HG03097 (cell line): ENCODE results near the gene ITIH2.
A peak's percentile ranks its signal among the peaks of the same experiment; 100 is the strongest.
"Not testable (repeated sequence)": the region's sequence is repeated elsewhere in the genome, so short reads cannot be mapped to it uniquely, and the experiment has no call there.

Experiments used
- ATAC-seq: cut with Tn5 transposase; IDR thresholded peaks from one replicate; pipeline ENCODE4 v1.9.1; 2021; ENCODE audit not compliant: unreplicated experiment, low FRiP score

The ITIH2 gene

GRCh38 chr10:7738536-7739407, 35.7 kb downstream of the ITIH2 start:
- no peak for ATAC-seq

GRCh38 chr10:7744307-7744706, 41.2 kb downstream of the ITIH2 start:
- ATAC-seq: no peak

DNA sequence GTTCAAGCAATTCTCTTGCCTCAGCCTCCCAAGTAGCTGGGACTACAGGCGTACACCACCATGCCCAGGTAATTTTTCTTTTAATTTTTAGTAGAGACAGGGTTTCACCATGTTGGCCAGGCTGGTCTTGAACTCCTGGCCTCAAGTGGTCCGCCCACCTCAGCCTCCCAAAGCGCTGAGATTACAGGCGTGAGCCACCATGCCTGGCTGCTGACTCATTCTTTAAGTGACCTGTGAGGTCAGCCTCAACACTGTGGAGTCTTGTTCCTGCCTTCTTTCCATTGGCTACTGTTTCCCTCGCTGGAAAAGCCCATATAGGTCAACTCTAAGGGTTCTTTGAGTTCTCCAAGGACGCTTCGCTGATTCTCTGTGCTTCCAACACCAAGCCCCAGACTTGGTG, 45.5 kb downstream of the ITIH2 start:
- ATAC-seq: not testable (repeated sequence)

- no peak for ATAC-seq
Observed at GRCh38 chr10:7750222-7750621, 47.1 kb downstream of the ITIH2 start.

DNA sequence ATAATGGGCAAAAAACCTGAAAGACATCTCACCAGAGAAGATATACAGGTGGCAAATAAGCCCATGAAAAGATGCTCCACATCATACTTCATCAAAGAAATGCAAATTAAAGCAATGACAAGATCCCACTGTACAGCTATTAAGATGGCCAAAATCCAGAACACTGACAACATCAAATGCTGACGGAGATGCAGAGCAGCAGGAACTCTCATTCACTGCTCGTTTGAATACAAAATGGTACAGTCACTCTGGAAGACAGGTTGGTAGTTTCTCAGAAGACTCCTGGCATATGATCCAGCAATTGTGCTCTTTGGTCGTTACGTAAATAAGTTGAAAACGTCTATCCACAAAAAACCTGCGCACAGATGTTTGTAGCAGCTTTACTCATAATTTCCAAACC, 49.1 kb downstream of the ITIH2 start:
- no peak for ATAC-seq

- no peak for ATAC-seq
Observed at GRCh38 chr10:7755103-7755502, 52.0 kb downstream of the ITIH2 start.

DNA sequence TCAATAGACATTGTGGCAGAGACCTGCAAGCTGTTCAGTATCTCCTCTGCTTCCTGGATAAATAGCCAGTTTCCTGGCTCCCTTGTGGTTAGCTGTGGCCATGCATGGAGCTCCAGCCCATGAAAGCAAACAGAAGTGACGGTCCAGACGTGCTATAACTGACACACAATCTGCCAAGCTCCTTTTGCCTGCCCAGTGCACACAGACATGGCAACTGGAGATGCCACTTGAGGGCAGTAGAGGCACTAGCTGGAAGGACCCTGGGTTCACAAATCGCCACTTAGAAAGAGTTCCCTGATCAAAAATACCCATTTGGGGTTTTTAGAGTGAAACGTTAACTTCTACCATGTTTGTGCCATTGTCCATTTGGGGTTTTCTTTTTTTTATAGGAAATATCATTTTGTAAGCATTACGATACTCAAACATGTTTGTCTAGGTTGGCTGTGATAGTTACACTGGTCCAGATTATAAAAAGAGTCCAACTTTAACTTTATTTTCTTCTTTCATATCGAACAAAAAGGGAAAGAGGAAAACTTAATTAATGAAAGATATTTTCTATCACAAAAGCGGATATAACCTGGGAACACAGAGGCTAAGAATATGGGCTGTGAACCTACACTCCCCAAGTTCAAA, 53.4 kb downstream of the ITIH2 start:
- ATAC-seq: no peak

- ATAC-seq: no peak
Observed at GRCh38 chr10:7763929-7764328, 60.8 kb downstream of the ITIH2 start.

- ATAC-seq: no peak
Observed at GRCh38 chr10:7766241-7766640, 63.1 kb downstream of the ITIH2 start.

DNA sequence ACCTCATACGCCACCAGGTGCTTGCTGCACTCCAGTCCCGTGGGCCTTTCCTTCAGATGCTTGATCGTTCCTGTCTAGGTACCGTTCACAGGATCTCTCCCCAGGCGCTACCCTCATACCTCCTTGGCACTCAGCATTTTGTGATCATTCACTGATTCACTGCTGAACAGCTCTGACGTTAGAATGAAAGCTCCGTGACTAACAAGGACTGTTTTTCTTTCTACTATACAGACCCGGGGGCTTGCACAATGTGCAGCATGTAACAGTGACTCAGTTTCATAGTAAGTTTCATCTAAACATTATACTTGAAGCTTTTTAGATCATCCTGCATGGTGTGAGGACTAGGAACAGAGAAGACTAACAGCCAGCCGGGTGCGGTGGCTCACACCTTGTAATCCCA, 64.1 kb downstream of the ITIH2 start:
- ATAC-seq: no peak

DNA sequence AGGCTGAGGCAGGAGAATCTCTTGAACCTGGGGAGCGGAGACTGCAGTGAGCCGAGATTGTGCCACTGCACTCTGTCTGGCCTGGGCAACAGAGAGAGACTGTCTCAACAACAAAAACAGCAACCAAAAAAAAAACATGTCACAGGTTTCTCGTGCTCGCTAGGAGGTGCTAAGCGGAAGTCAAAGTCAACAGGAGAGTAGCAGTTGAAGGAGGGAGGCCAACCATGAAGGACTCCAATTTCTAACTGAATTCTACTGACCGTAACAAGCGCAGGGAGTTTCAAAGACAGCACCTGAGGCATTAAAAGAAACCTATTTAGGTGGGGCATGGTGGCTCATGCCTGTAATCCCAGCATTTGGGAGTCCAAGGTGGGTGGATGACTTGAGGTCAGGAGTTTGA, 65.3 kb downstream of the ITIH2 start:
- no peak for ATAC-seq

- no peak for ATAC-seq
Observed at GRCh38 chr10:7773845-7774801, 71.0 kb downstream of the ITIH2 start.

- ATAC-seq: no peak
Observed at GRCh38 chr10:7776777-7777176, 73.7 kb downstream of the ITIH2 start.

DNA sequence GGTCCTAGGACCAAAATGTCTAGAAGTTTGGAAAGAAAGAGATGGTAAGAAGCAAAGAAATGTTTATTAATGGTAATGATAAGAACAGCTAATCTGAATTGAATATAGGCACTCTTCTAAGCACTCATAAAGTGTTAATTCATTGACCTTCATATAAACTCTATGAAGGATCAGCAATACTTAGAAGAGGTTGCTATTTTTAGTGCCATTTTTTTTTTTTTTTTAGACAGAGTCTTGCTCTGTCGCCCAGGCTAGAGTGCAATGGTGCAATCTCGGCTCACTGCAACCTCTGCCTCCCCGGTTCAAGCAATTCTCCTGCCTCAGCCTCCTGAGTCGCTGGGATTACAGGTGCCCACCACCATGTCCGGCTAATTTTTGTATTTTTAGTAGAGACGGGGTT, 79.1 kb downstream of the ITIH2 start:
- ATAC-seq: not testable (repeated sequence)

DNA sequence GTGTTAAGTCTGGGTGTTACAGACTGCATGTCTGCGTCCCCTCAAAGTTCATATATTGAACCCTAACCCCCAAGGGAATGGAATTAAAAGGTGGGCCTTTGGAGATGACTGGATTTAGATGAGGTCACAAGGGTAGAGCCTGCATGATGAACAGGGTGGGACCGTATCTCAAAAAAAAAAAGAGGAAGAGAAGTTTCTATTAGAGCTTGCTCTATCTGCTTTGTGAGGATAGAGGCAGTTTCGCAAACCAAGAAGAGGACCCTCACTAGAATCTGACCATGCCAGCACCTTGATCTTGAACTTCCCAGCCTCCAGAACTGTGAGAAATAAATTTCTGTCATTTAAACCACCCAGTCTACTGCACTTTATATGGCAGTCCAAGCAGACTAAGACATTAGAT, 83.3 kb downstream of the ITIH2 start:
- no peak for ATAC-seq

- ATAC-seq: no peak
Observed at GRCh38 chr10:7787150-7787856, 84.2 kb downstream of the ITIH2 start.

- ATAC-seq: peak; percentile 95
Observed at GRCh38 chr10:7787857-7788638, 84.9 kb downstream of the ITIH2 start, which contains the start of the genes ATP5F1C and KIN. Gene ATP5F1C, plus strand, starts transcription at chr10:7788177. Its CDS starts 31 bp downstream, at chr10:7788208. Gene KIN, minus strand, starts transcription at chr10:7787993. Its CDS starts 60 bp downstream, at chr10:7787933.

- ATAC-seq: no peak
Observed at GRCh38 chr10:7788639-7789286, 85.6 kb downstream of the ITIH2 start.

DNA sequence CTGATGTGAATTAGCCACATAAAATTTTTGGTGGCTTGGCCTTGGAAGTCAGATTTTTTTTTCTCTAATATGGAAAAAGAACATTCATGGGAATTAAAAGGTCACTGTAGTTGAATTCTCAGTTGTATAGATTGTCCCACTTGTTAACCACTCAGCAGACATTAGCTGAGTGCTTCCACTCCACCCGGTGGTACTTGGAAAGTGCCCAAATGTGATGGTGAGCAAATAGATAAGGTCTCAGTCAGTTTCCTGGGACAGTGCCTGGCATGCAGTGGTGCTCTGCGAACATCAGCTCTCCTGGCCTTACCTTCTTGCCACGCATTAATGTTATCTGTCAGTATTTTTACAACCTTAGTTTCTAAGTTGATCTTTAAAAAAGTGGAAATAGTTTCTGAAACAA, 86.3 kb downstream of the ITIH2 start:
- ATAC-seq: no peak
